HepG2 (cell line): ENCODE measurements around the gene SMIM31. TPM values are rescaled to one million over a fixed set of nuclear protein-coding genes. Genes with fewer than 3 reads are reported as not detected.

Experiments used
- ATAC-seq: fragments of 200-7000 bp; cut with Tn5 transposase; 3 replicates; pipeline ENCODE4 v1.9.1; 2020; ENCODE audit warnings: mild to moderate bottlenecking, moderate library complexity
- BruUV-seq: library from RNA; stranded (reverse); fragments of 400-500 nt; replicated peaks from 2 replicates; lab custom pipeline; 2021; lab: Mats Ljungman, UMichigan
- CTCF ChIA-PET: fragments of 300-600 bp; formaldehyde crosslinking; extraction: SDS; loops from one replicate; lab custom pipeline; 2021; ENCODE audit warnings: low total read pairs, inconsistent platforms, low intra/inter-chr PET ratio; lab: Yijun Ruan, JAX
- POLR2A ChIA-PET: fragments of 350-600 bp; sonication (Branson Sonifier 250); formaldehyde crosslinking; loops from one replicate; lab custom pipeline; 2020; ENCODE audit warnings: antibody characterized with exemption, inconsistent platforms; lab: Yijun Ruan, JAX
- DNase-seq: peaks from one replicate; pipeline ENCODE4 v3.0.0-alpha.2; 2015; ENCODE audit warnings: low spot score
- FAIRE-seq: peaks from 3 replicates; lab custom pipeline; 2011; peaks lifted over from hg19 to GRCh38; lab: Jason Lieb, UNC
- H2AFZ ChIP-seq: one replicate; pipeline ENCODE4 v1.6.1; 2011; ENCODE audit warnings: low read length, inconsistent platforms
- H3K27ac ChIP-seq: fragments of 300-600 bp; 3 replicates; pipeline ENCODE4 v1.8.0; 2011; ENCODE audit warnings: mixed run types, mild to moderate bottlenecking, mixed read lengths, low read length, inconsistent platforms; ENCODE audit not compliant: insufficient read depth; ENCODE audit errors: extremely low read length
- H3K27me3 ChIP-seq, 2 experiments: fragments of 200-600 bp in 1 of 2; 2 replicates in 1 of 2; 3 replicates in 1 of 2; pipeline versions ENCODE4 v1.6.0 to v1.8.0; 2011; ENCODE audit warnings: low read length in 2 of 2, mild to moderate bottlenecking in 2 of 2, moderate library complexity in 2 of 2, inconsistent platforms in 1 of 2; ENCODE audit not compliant: insufficient read depth in 2 of 2, control insufficient read depth in 1 of 2
- H3K36me3 ChIP-seq, 2 experiments: fragments of 200-600 bp in 1 of 2; replicated peaks in 1 of 2; 2 replicates in 1 of 2; 3 replicates in 1 of 2; pipeline versions ENCODE4 v1.5.1 to v1.8.0; 2011; ENCODE audit warnings: low read length in 2 of 2, inconsistent platforms in 1 of 2; ENCODE audit not compliant: insufficient read depth in 2 of 2, control insufficient read depth in 1 of 2
- H3K4me1 ChIP-seq: 2 replicates; pipeline ENCODE4 v1.5.1; 2012; ENCODE audit warnings: low read length, inconsistent platforms; ENCODE audit not compliant: insufficient read depth
- H3K4me2 ChIP-seq: 2 replicates; pipeline ENCODE4 v1.6.0; 2011; ENCODE audit warnings: low read depth, low read length, inconsistent platforms
- H3K4me3 ChIP-seq, 3 experiments: fragments of 200-600 bp in 1 of 3; sonication (generic), shearing (Covaris generic) in 1 of 3; replicated peaks in 1 of 3; 2 replicates each; pipeline ENCODE4 v1.5.1; 2011 to 2016; ENCODE audit warnings: low read length in 3 of 3, inconsistent platforms in 2 of 3, low read depth in 2 of 3, mild to moderate bottlenecking in 2 of 3, control low read depth in 1 of 3, mixed read lengths in 1 of 3; ENCODE audit not compliant: insufficient read depth in 1 of 3
- H3K79me2 ChIP-seq: one replicate; pipeline ENCODE4 v1.6.1; 2011; ENCODE audit warnings: low read length, inconsistent platforms; ENCODE audit not compliant: insufficient read depth
- H3K9ac ChIP-seq: 2 replicates; pipeline ENCODE4 v1.6.0; 2011; ENCODE audit warnings: mild to moderate bottlenecking, low read depth, low read length, inconsistent platforms; ENCODE audit not compliant: insufficient read depth
- H3K9me3 ChIP-seq: 2 replicates; pipeline ENCODE4 v1.5.1; 2012; ENCODE audit warnings: mild to moderate bottlenecking, low read length
- H4K20me1 ChIP-seq: 2 replicates; pipeline ENCODE4 v1.6.0; 2011; ENCODE audit warnings: inconsistent platforms, mild to moderate bottlenecking, low read length, moderate library complexity; ENCODE audit not compliant: insufficient read depth
- CTCF ChIP-seq: sonication (generic); formaldehyde crosslinking; IDR thresholded peaks from 2 replicates; pipeline ENCODE4 v1.5.0; 2020; ENCODE audit warnings: mild to moderate bottlenecking, missing genetic modification reagents, moderate library complexity
- HDAC2 ChIP-seq: sonication (generic); formaldehyde crosslinking; IDR thresholded peaks from 2 replicates; pipeline ENCODE4 v1.4.0; 2020; ENCODE audit warnings: missing genetic modification reagents
- RBFOX2 ChIP-seq: fragments of 200-400 bp; formaldehyde crosslinking; IDR thresholded peaks from 2 replicates; pipeline ENCODE4 v1.6.1; 2017; ENCODE audit warnings: low read depth, mild to moderate bottlenecking, low read length
- RXRB ChIP-seq: IDR thresholded peaks from 2 replicates; pipeline ENCODE4 v1.6.1; 2016; ENCODE audit warnings: borderline replicate concordance, missing genetic modification reagents, missing compliant biosample characterization
- TSC22D2 ChIP-seq: sonication (generic); formaldehyde crosslinking; IDR thresholded peaks from 2 replicates; pipeline ENCODE4 v1.5.1; 2020; ENCODE audit warnings: missing genetic modification reagents, mild to moderate bottlenecking, borderline replicate concordance
- ZBTB21 ChIP-seq: sonication (generic); formaldehyde crosslinking; IDR thresholded peaks from 2 replicates; pipeline ENCODE4 v1.4.0; 2020; ENCODE audit warnings: missing genetic modification reagents
- ZNF564 ChIP-seq: sonication (generic); formaldehyde crosslinking; IDR thresholded peaks from 2 replicates; pipeline ENCODE4 v1.8.1; 2023; ENCODE audit warnings: mild to moderate bottlenecking, missing genetic modification reagents
- ZNF678 ChIP-seq: sonication (generic); formaldehyde crosslinking; IDR thresholded peaks from 2 replicates; pipeline ENCODE4 v1.4.0; 2020; ENCODE audit warnings: mild to moderate bottlenecking, missing genetic modification reagents
- WGBS: methylation state at CpG from one replicate; pipeline ENCODE4 v1.1.6; 2017; ENCODE audit warnings: low lambda C conversion rate; 5-methylcytosine and 5-hydroxymethylcytosine counted together
- in situ Hi-C: cut with HindIII; loops from 2 replicates; pipeline ENCODE4 v1.10.0; 2017; ENCODE audit warnings: low pct_unique_long_range_greater_than_20kb; ENCODE audit not compliant: extremely low pct_ligation_motif_present
- intact Hi-C: fragments of 100-400 bp; cut with micrococcal nuclease; formaldehyde crosslinking; loops from one replicate; pipeline ENCODE4 v1.10.0; 2022; ENCODE audit not compliant: unreplicated experiment
- polyA plus RNA-seq, 8 experiments: library from polyadenylated mRNA; depleted of rRNA in 3 of 8; stranded (reverse) in 7 of 8; unstranded in 1 of 8; fragments of >200 nt; fragmentation: Illumina TruSeq in 4 of 8; extraction: Trizol in 4 of 8; gene quantifications; 2 replicates each; pipeline versions ENCODE4 v1.2.1 to v1.2.3, GENCODE V29; 2011 to 2016; ENCODE audit warnings: low read depth in 4 of 8, missing spikeins in 1 of 8, mixed read lengths in 1 of 8; ENCODE audit not compliant: insufficient read depth in 1 of 8
- total RNA-seq, 5 experiments: library from RNA; depleted of rRNA; stranded (reverse); fragments of >200 nt; fragmentation: Illumina TruSeq; extraction: Trizol; gene quantifications; 2 replicates each; pipeline ENCODE4 v1.2.3, GENCODE V29; 2016; ENCODE audit warnings: low read depth in 1 of 5

Gene SMIM31
- total and polyA plus RNA-seq, 2 of the 13 experiments (the other 11 are each of a cell fraction or from before 2014, with no cell fraction given) = not detected

DNA sequence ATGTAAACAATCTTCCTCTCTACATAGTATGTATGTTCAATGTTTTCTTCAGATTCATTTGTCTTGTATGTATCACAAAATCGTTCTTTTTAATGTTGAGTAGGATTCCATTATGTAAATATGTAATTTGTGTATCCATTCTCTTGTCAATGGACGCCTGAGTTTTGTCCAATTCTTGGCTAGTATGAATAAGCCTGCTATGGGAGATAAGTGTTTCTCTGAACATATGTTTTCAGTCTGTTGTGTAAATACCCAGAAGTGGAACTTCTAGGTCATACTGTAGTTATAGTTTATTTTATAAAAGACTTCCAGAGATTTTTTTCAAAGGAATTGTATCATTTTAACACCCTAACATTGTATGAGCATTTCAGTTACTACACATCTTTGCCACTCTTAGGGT, 2.8 kb downstream of the SMIM31 start (continued):
- TF ChIP-seq CTCF (CRISPR knock-in tag) (no peak), ZNF678 (CRISPR knock-in tag) (no peak)

DNA sequence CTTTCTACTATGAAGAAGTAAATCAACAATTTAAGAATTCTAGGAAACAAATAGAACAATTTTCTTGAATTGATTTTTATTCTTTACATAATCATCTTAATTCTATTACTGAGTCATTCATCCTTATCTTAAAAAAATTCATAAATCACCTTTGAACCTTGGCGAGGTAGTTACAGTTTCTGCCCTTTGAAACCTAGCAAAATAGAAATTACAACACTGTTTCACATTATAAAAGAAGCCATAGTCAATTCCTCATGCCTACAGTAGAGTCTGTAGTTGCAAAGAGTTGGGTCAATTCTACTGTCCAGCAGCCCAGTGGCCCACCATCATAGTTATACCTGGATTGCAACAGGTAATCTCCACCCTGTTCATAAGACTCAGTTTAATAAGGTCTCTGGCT, 7.3 kb downstream of the SMIM31 start:
- Histone ChIP-seq H3K9ac (no peak overlapping the region), H2AFZ (no peak overlapping the region), H3K36me3 (no peaks in the 10 kb centered on the region), H3K4me3 (no peak overlapping the region), H3K27ac (no peak overlapping the region), H3K27me3 (peaks cover 0 to 5% of the 10 kb centered on the region in 2 experiments; a peak in 1 of 5 replicates), H4K20me1 (no peaks in the 10 kb centered on the region), H3K79me2 (no peaks in the 10 kb centered on the region), H3K4me1 (no peaks in the 10 kb centered on the region), H3K4me2 (no peak overlapping the region), H3K9me3 (no peaks in the 10 kb centered on the region)
- ChIA-PET CTCF (no interaction called here), POLR2A (no interaction called here)
- FAIRE-seq (no peak), DNase-seq (no peak), ATAC-seq (no peak)
- 2% methylated on average over 1 of the region's 1 CpG for WGBS
- intact Hi-C loops (no loop called here), in situ Hi-C loops (no loop called here)
- TF ChIP-seq RBFOX2 (no peak), HDAC2 (no peak), ZBTB21 (CRISPR knock-in tag) (no peak), RXRB (no peak), TSC22D2 (no peak), ZNF564 (no peak)
- BruUV-seq = no TSS peak
